GM18498 (cell line): ENCODE results near the gene MAPK12.
"Not testable (repeated sequence)": the region's sequence is repeated elsewhere in the genome, so short reads cannot be mapped to it uniquely, and the experiment has no call there.

Source experiments
- ATAC-seq: cut with Tn5 transposase; IDR thresholded peaks from one replicate; pipeline ENCODE4 v1.9.1; 2021; ENCODE audit warnings: mild to moderate bottlenecking, moderate library complexity; ENCODE audit not compliant: unreplicated experiment

MAPK12 gene

DNA sequence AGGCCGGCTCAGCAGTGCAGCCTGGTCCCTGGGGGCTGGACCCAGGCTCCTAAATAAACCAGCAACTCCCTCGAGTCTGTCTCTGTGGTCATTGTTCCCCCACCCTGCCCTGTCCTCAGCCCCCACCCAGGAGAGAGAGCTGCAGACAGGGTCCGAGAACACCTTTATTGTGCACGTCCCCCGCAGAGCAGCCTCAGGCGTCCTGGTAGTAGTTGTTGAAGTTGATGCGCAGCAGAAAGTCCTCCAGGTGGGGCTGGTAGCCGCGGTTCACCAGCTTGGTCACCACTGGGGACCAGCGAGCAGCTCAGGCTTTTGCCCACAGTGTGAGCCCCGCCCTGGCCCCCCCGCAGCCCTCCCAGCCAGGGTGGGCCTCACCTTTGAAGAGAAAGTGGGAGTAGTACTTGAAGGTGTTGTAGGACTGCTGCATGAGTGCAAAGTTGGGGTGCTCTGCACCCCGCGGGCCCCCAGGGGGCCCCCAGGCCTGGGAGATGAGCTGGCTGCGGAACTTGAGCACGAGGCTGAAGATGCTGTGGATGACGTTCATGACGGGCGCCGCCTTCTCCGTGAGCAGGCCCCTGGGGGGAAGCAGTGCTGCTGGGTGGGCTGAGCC is 43.8 kb downstream of the MAPK12 start:
- no peak for ATAC-seq

DNA sequence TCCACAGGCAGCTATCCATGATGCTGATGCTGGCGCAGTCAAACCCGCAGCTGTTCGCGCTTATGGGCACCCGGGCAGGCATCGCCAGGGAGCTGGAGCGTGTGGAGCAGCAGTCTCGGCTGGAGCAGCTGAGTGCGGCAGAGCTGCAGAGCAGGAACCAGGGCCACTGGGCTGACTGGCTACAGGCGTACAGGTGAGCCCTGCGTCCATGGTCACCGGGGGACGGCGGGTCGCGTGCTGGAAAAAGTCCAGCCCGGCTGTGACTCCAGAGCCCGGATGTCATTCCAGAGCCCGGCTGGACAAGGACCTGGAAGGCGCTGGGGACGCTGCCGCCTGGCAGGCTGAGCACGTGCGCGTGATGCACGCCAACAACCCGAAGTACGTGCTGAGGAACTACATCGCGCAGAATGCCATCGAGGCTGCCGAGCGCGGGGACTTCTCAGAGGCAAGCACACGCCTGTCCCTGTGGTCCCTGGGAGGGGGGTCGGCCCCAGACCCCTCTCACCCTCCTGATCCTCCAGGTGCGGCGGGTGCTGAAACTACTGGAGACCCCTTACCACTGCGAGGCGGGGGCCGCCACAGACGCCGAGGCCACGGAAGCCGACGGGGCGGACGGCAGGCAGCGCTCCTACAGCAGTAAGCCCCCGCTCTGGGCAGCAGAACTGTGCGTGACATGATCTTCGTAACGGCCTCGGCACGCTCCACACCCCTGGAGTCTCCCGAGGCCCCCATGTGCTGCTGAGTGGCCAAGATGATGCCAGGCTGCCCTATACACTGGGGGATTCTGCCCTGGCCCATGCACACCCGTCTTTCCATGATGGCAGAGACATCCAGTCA is 44.6 kb downstream of the MAPK12 start:
- ATAC-seq, result no peak

DNA sequence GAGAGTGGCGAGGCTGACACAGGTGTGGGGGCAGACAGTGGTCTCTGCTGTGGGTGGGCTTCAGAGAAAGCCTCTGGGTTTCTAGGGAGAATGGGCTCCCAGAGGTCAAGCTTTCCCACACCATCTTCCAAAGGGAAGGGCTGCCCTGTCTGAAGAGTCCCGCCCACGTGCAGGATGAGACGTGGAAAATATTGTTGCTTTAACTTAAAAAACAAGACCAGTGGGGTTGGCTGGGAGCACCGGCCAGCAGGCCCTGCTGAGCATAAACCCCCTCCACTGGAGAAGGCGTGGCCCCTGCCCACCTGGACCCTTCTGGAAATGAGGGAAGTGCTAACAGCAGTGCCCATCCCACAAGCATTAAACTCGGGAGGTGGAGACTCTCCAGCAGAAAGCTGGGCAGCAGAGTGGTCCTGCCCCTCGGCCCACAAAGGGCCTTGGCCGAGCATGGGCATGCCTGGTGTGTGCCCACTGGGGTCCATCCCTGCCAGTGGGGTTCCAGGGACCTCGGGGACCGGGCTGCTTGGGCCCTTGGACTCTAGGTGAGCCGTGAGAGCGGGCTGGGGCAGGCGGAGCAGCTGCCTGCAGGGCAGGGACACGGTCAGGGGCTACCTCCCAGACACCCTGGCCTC is 45.3 kb downstream of the MAPK12 start:
- no peak for ATAC-seq

DNA sequence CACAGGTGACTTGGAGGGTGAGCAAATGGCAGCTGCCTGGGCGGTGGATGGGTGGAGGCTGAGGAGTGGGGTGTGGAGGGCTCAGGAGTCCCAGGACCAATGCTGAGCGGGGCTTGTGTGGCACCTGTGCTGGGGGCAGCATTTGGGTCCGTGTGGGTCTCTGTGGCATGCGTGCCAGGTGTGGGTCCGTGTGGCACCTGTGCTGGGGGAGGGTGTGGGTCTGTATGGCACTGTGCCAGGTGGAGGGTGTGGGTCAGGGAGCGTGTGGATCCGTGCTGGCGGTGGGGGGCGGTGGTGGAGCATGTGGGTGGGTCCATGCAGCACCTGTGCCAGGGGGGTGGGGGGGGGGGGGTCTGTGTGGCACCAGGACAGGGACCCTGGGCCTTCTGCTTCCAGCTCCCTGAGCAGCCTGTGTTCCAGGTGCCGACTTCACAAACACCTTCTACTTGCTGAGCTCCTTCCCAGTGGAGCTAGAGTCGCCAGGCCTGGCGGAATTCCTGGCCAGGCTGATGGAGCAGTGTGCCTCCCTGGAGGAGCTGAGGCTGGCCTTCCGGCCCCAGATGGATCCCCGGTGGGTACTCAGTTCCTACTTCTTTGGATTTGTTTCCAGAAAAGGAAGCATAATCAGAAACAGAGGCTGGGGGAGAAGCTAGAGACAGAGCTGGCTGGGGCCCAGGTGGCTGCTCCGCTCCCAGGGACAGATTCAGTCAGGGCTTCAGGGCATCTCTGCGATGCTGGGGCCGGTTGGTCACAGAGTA is 46.0 kb downstream of the MAPK12 start:
- ATAC-seq, result no peak

DNA sequence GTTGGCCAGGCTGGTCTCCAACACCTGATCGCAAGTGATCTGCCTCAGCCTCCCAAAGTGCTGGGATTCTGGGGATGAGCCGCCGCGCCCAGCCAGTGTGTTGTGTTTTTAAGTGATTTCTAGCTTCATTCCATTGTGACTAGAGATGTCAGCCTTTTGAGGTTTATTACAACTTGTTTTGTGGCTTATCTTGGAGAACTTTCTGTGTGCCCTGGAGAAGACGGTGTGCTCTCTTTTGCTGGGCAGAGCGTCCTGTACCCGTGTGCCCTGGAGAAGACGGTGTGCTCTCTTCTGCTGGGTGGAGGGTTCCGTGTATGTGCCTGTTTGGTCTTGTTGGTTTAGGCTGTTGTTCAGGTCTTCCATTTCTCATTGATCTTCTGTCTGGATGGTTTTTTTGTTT is 48.2 kb downstream of the MAPK12 start:
- no peak for ATAC-seq

DNA sequence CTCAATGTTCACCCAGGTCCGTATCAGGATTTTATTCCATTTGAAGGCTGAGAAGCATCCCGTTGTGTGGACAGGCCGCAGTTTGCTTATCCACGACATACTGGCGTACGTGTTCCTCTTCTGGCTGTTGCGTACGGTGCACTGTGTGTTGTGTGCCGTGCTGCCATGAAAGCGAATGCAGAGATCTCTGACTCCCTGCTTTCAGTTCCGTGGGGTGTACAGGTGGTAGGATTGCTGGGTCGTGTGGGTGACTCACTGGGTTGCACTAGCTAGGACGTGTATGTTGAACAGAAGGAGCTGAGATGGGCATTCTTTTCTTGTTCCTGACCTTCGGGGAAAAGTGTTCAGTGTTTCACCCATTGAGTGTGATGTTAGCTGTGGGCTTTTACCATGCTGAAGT is 50.3 kb downstream of the MAPK12 start:
- no peak for ATAC-seq

DNA sequence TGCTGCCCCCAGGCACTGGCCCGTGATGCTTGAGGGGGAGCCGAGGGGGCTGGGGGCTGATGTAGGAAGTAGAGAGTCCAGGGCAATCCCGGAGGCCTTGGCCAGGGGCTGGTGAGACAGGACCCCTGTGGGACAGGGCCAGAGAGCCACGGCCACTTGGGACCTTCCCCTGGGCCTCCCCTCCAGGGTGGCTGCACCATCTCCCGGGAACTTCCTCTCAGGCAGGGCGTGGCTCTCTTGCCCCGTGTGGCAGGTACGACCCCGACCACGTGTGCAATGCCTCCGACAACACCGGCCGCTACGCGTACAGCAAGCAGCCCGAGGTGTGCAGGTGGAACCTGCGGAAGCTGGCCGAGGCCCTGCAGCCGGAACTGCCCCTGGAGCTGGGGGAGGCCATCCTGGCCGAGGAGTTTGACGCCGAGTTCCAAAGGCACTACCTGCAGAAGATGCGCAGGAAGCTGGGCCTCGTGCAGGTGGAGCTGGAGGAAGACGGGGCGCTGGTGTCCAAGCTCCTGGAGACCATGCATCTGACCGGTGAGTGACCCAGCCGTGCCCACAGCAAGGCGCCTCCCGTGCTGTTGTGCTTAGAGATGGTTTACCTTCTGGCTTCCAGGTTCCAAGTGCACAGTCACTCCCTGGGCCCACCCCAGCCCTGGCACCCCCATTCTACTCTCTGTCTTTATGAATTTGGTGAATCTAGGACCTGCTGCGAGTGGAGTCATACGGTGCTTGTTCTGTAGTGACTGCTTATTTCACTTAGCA is 50.9 kb downstream of the MAPK12 start:
- no peak for ATAC-seq

DNA sequence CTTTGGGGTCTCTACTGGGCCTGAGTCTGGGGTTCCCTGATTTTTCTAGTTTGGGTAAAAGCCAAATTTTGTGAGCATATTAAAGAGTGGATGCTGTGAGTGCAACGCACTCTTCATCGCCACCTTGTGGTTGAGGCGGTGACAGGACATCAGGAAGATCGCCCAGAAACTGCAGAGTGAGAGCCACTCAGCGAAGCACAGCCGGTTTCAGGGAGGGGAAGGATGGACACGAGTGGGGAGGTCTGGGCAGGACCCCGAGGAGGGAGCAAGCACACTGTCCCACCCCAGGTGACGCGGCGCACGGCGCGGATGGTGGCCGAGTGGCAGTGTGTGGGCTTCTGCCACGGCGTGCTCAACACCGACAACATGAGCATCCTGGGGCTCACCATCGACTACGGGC is 51.6 kb downstream of the MAPK12 start:
- ATAC-seq, result no peak

DNA sequence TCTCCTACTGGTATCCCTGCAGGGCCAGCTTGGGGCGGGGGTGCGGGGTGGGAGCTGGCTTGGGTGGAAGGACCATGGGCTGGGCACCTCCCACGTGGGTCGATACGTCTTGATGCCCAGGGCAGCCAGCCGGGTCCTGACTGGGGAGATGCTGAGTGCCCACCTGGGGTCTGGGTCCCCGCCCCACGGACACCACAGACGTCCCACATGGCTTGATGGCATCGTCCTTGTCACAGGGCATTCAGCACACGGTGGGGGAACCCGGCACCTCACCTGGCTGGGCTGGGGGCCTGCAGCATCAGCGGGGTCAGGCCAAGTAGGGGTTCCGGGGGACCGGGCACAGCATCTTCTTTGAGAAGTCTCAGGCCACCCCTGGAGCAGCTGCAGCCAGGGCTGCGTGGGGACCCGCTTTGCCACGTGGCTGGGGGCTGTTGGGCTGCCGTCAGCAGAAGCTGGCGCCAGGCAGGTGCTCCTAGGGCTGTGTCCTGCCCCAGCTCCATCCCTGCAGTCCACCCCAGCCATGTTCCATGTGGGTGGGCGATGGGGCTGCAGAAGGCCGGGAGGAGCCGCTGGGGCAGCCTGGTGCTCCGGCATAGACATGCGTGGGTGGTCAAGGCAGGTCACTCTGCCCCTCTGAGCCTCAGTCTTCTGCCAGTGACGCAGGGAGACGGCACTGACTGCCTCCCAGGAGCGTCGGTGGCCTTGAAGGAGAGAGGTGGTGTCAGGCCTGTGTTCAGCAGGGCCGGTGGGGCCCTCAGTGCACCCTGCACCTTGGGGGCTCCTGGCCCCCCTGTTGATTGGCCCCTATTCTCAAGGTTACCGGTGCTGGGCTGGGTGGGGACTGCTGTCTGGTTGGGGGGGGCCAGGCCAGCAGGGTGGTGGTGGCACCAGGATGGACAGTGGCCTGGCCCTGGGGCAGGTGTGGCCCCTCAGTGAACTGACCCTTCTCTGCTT is 52.3 kb downstream of the MAPK12 start:
- no peak for ATAC-seq

DNA sequence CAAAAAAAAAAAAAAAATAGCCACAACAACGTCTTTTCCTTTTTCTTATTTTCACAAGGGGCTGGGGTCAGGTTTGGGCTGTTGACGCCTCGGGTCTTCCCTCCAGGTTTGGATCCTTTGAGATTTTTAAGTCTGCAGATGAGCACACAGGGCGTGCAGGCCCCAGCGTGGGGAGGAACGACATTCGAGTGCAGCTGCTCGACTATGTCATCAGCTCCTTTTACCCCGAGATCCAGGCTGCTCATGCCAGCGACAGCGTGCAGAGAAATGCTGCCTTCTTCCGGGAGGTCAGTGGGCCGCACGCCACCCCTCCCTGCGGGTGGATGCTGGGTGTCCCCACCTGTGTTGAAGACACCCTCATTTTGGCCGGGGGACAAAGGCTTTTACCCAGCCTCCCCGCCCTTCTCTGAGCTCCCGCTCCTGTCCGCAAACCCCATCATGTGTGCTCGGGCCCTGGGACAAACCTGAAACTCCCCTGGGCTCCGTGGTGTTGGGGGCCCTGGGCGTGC is 53.0 kb downstream of the MAPK12 start:
- ATAC-seq, result no peak

DNA sequence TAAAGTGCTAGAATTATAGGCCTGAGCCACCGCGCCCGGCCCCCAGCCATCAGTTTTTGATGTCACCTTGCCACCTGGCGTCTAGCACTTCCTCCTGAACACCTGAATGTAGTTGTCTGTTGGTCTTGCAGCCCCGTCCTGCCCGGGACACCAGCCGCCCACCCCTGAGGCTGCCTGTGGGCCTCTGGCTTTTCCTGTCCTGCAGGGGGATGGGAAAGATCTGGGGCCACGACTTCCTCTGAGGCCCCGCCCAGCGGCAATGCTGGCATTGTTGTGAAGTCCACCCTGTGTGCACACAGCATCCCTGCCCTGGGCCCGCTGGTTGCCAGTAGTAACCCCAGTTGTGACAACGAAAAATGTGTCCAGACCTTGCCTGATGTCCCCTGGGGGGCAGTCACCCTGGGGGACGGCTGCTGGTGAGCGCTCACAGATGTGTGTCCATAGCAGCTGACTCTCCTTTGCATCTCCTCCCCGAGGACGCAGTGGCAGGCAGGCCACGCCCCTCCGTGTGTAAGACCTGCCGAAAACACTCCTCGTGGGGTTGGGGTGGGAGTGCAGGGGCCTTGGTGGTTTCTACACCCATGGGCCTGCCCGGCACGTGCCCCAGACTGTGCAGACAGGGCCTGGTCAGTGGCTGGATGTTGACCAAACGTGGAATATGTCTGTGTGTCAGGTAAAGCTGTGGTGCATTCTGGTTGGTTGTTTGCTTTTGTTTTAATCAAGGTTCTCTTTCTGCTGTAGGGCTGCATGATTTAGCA is 53.9 kb downstream of the MAPK12 start:
- ATAC-seq, result no peak

DNA sequence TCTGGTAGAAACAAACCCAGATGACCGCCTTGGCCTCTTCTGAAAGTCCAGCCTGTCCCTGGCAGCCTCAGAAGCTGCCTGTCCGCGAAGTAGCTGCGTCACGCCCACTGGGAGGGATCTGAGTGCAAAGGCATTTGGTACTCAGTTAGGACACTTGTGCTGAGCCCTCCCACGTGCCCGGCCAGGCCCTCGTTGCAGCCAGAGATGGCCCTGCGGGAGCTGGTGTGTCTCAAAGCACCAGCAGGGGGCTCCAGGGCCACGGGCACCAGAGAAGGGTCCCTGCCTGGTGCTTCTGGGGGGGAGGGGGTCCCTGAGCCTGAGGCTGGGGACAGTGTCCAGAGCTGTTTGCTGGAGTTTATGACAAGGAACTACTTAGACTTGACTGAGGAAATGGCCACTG is 54.9 kb downstream of the MAPK12 start:
- no peak for ATAC-seq

DNA sequence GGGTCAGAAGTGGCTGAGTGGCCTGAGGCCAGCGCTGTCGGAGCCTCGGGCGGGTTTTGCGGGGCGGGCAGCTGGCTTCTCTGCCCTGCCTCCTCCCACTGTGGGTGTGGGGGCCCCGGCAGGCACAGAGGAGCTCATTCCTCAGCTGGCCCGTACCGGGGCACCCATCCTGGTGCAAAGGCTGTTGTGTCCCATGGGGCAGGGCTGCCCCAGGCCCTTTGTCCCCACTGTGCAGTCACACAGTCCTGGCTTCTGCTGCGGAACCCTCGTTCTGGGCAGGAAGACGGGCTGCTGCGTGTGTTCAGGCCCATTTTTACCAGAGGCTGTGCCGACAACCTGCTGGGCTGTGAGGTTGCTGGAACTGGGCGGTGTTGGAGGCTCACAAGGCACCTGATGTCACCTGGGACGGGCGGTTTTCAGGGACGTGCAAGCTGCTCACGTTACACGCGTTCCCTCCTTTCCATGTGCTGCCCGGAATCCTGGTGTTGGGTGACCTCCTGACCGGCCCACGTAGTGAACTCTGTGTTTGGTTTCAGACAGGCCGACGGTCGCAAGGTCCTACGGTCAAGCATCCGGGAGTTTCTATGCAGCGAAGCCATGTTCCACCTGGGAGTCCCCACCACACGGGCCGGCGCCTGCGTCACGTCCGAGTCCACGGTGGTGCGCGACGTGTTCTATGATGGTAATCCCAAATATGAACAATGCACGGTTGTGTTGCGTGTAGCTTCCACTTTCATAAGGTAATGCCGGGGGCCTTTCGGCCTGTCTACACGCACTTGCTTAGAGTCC is 55.5 kb downstream of the MAPK12 start:
- no peak for ATAC-seq

DNA sequence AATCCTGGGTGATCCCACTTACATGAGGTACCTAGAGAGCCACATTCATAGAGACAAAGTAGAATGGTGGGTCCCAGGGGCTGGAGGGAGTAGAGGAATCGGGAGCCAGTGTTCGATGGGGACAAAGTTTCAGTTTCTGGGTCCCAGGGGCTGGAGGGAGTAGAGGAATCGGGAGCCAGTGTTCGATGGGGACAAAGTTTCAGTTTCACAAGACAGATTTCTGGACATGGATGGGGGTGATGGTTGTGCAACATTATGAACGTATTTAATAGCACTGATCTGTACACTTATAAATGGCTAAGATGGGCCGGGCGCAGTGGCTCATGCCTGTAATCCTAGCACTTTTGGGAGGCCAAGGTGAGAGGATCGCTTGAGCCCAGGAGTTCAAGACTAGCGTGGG is 56.5 kb downstream of the MAPK12 start:
- ATAC-seq, result not testable (repeated sequence)

DNA sequence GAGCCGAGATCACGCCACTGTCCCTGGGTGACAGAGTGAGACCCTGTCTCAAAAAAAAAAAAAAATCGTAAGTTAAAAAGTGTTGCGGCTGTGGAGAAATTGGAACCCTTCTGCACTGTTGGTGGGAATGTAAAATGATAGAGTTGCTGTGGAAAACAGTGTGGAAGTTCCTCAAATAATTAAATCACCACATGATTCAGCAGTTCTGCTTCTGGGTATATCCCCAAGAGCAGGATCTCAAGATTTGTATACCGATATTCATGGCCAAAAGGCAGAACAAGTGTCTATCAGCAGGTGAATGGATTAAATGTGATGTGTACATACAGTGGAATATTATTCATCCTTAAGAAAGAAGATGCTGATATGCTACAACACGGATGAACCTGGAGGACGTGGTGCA is 56.9 kb downstream of the MAPK12 start:
- ATAC-seq, result no peak

DNA sequence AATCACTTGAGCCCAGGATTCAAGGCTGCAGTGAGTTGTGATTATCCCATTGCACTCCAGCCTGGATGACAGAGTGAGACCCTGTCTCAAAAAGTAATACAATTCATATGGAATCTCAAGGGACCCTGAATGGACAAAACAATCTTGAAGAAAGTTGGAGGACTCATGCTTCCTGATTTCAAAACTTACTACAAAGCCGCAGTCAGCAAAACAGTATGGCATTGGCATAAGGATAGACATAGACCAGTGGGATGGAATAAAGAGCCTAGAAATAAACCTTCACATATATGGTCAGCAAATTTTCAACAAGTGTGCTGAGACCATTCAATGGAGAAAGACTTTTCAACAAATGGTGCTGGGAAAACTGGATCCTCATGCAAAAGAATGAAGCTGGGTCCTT is 58.2 kb downstream of the MAPK12 start:
- no peak for ATAC-seq
